Astrocyte (in vitro differentiated cells and primary cell): ENCODE data around the gene CTSF. TPM values are rescaled to one million over a fixed set of nuclear protein-coding genes. Genes with fewer than 3 reads are reported as not detected.

Source experiments
- DNase-seq: peaks from one replicate; pipeline ENCODE4 v3.0.0-alpha.2; 2010; ENCODE audit warnings: low read depth
- FAIRE-seq: peaks from 2 replicates; lab custom pipeline; 2011; peaks lifted over from hg19 to GRCh38; lab: Jason Lieb, UNC
- H2AFZ ChIP-seq: 2 replicates; pipeline ENCODE4 v1.6.0; 2012; ENCODE audit warnings: low read depth, low read length, inconsistent platforms
- H3K27ac ChIP-seq: 2 replicates; pipeline ENCODE4 v1.5.1; 2011; ENCODE audit warnings: low read depth, low read length, inconsistent platforms
- H3K27me3 ChIP-seq: 2 replicates; pipeline ENCODE4 v1.6.0; 2011; ENCODE audit warnings: low read length, inconsistent platforms; ENCODE audit not compliant: insufficient read depth
- H3K36me3 ChIP-seq: 2 replicates; pipeline ENCODE4 v1.5.1; 2011; ENCODE audit warnings: low read length, inconsistent platforms; ENCODE audit not compliant: insufficient read depth
- H3K4me1 ChIP-seq: 2 replicates; pipeline ENCODE4 v1.5.1; 2011; ENCODE audit warnings: low read length, inconsistent platforms; ENCODE audit not compliant: insufficient read depth
- H3K4me2 ChIP-seq: 2 replicates; pipeline ENCODE4 v1.6.0; 2012; ENCODE audit warnings: low read length, inconsistent platforms
- H3K4me3 ChIP-seq: 2 replicates; pipeline ENCODE4 v1.5.1; 2011; ENCODE audit warnings: low read depth, mild to moderate bottlenecking, low read length, inconsistent platforms; ENCODE audit not compliant: insufficient read depth
- H3K79me2 ChIP-seq: 2 replicates; pipeline ENCODE4 v1.6.0; 2012; ENCODE audit warnings: mild to moderate bottlenecking, low read length, inconsistent platforms; ENCODE audit not compliant: insufficient read depth
- H3K9ac ChIP-seq: 2 replicates; pipeline ENCODE4 v1.6.0; 2012; ENCODE audit warnings: mild to moderate bottlenecking, low read length, inconsistent platforms
- H3K9me3 ChIP-seq: 2 replicates; pipeline ENCODE4 v1.5.1; 2012; ENCODE audit warnings: low read depth, mild to moderate bottlenecking, low read length, inconsistent platforms; ENCODE audit not compliant: insufficient read depth
- H4K20me1 ChIP-seq: 2 replicates; pipeline ENCODE4 v1.6.0; 2012; ENCODE audit warnings: low read length, inconsistent platforms; ENCODE audit not compliant: insufficient read depth
- H3K27ac Mint-ChIP-seq: one replicate; pipeline ENCODE4 v1.8.0; 2021; ENCODE audit warnings: mild to moderate bottlenecking, mixed read lengths; ENCODE audit not compliant: unreplicated experiment
- H3K27me3 Mint-ChIP-seq: one replicate; pipeline ENCODE4 v1.8.0; 2021; ENCODE audit warnings: low read depth, mixed read lengths; ENCODE audit not compliant: unreplicated experiment
- H3K36me3 Mint-ChIP-seq: one replicate; pipeline ENCODE4 v1.8.0; 2021; ENCODE audit warnings: low read depth, mixed read lengths; ENCODE audit not compliant: unreplicated experiment
- H3K4me1 Mint-ChIP-seq: one replicate; pipeline ENCODE4 v1.8.0; 2021; ENCODE audit warnings: low read depth, mixed read lengths; ENCODE audit not compliant: unreplicated experiment
- H3K4me3 Mint-ChIP-seq: one replicate; pipeline ENCODE4 v1.8.0; 2021; ENCODE audit warnings: mild to moderate bottlenecking, moderate library complexity, mixed read lengths; ENCODE audit not compliant: unreplicated experiment
- H3K9me3 Mint-ChIP-seq: one replicate; pipeline ENCODE4 v1.8.0; 2021; ENCODE audit warnings: mild to moderate bottlenecking, mixed read lengths; ENCODE audit not compliant: unreplicated experiment
- EZH2 ChIP-seq: IDR thresholded peaks from 2 replicates; pipeline ENCODE4 v1.6.1; 2012; ENCODE audit warnings: mild to moderate bottlenecking, low read length, inconsistent platforms; ENCODE audit not compliant: insufficient read depth
- total RNA-seq: library from RNA; stranded (reverse); gene quantifications from 2 replicates; pipeline ENCODE4 v1.2.1, GENCODE V29; 2021
- TF ChIP-seq, protein P1 (sequence below): IDR thresholded peaks from 2 replicates; pipeline ENCODE4 v1.5.1; 2011; ENCODE audit warnings: low read depth, mild to moderate bottlenecking, inconsistent platforms, low read length, moderate library complexity; ENCODE audit not compliant: insufficient read depth

The CTSF gene
- total RNA-seq, 1 donor from 2014 or later: 1.5 TPM

DNA sequence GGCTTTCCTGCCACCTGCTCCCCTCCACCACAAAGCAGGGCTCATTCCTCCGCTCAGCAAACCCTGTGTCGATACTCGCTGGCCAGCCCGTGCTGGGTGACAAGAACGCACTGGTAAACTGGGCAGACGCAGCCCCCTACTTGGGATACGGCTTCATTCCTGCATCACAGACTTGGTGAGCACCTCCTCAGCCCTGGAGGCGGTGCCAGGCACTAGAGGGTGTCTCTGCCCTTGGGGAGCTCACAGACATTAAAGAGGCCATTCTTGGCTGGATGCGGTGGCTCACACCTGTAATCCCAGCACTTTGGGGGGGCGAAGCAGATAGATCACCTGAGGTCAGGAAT lies 28.6 kb downstream of the CTSF start:
- Histone ChIP-seq H3K27me3 (no peaks in the 10 kb centered on the region), H2AFZ (no peak overlapping the region), H3K9ac (no peak overlapping the region), H3K4me1 (peaks cover 22% of the 10 kb centered on the region), H3K9me3 (no peaks in the 10 kb centered on the region), H4K20me1 (peaks cover 7% of the 10 kb centered on the region), H3K27ac (no peak overlapping the region), H3K79me2 (no peaks in the 10 kb centered on the region), H3K4me3 (no peak overlapping the region), H3K36me3 (no peaks in the 10 kb centered on the region), H3K4me2 (no peak overlapping the region)
- Mint-ChIP-seq H3K27me3 (peaks cover 4% of the 10 kb centered on the region), H3K9me3 (no peaks in the 10 kb centered on the region), H3K27ac (no peak overlapping the region), H3K36me3 (peaks cover 26% of the 10 kb centered on the region), H3K4me1 (peaks cover 6% of the 10 kb centered on the region), H3K4me3 (no peak overlapping the region)
- no peak for DNase-seq
- TF ChIP-seq, protein P1, sequence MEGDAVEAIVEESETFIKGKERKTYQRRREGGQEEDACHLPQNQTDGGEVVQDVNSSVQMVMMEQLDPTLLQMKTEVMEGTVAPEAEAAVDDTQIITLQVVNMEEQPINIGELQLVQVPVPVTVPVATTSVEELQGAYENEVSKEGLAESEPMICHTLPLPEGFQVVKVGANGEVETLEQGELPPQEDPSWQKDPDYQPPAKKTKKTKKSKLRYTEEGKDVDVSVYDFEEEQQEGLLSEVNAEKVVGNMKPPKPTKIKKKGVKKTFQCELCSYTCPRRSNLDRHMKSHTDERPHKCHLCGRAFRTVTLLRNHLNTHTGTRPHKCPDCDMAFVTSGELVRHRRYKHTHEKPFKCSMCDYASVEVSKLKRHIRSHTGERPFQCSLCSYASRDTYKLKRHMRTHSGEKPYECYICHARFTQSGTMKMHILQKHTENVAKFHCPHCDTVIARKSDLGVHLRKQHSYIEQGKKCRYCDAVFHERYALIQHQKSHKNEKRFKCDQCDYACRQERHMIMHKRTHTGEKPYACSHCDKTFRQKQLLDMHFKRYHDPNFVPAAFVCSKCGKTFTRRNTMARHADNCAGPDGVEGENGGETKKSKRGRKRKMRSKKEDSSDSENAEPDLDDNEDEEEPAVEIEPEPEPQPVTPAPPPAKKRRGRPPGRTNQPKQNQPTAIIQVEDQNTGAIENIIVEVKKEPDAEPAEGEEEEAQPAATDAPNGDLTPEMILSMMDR: no peak
- TF ChIP-seq EZH2: no peak
- no peak for FAIRE-seq

DNA sequence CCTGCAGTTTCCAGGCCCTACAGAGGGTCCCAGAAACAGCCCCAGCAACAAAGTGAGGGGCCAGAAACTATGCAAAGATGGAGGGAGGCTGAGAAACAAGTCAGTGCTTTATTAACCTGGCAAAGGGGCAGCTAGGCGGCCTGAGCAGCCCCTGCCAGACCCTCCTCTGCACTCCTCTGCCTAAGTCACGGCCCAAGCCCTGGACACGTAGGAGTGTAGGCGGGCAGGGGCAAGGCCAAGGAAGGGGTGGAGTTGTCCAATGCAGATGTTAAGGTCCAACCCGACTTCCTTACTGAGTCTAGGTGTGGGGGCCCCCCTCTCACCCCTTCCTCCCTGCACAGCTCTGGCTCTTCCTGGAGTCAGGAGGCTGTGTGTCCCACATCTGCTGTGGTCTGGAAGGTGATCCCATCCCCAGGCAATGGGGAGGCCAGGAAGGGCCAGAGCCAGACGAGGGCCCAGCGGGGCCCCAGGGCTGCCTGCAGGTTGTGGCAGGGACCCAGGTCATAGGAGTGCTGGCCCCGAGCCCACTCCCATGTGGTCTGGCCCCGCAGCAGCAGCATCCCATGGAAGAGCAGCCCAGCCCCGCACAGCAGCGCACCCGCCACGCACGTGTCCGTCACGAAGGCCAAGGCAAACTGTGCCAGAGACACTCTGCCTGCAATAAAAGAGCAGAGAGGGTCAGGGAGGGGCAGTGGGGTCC lies 29.1 kb downstream of the CTSF start:
- Histone ChIP-seq H3K79me2 (no peaks in the 10 kb centered on the region), H3K4me2 (no peak overlapping the region), H4K20me1 (peaks cover 7% of the 10 kb centered on the region), H2AFZ (no peak overlapping the region), H3K4me3 (no peak overlapping the region), H3K4me1 (peaks cover 22% of the 10 kb centered on the region), H3K36me3 (no peaks in the 10 kb centered on the region), H3K27ac (no peak overlapping the region), H3K9ac (no peak overlapping the region), H3K27me3 (no peaks in the 10 kb centered on the region), H3K9me3 (no peaks in the 10 kb centered on the region)
- no peak for FAIRE-seq
- peaks cover 6% of the 10 kb centered on the region for H3K4me1 Mint-ChIP-seq
- TF ChIP-seq, protein P1: no peak
- no peak for TF ChIP-seq EZH2
- H3K27ac Mint-ChIP-seq: no peak overlapping the region
- H3K36me3 Mint-ChIP-seq: peaks cover 26% of the 10 kb centered on the region
- H3K27me3 Mint-ChIP-seq: peaks cover 4% of the 10 kb centered on the region
- no peak overlapping the region for H3K4me3 Mint-ChIP-seq
- H3K9me3 Mint-ChIP-seq: no peaks in the 10 kb centered on the region
- DNase-seq: no peak

DNA sequence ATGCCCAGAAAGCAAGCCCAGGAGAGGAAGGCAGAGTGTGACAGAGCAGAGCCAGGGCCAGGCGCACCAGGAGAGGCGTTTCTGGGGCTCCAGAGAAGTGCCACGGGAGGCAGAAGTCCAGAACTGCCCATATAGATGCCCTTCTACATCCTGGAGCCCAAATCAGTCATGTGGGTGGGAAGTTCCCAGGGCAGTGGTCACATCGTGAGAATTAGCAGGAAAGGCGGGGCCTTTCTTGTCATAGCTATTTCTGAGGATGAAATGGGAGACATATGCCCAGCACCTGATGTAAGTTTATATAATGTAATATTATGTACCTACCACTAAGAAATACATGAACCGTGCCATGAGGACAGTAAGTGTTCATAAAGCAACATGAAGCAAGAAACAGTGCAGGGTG lies 35.6 kb downstream of the CTSF start:
- H3K4me1 ChIP-seq: no peaks in the 10 kb centered on the region
- H3K4me2 ChIP-seq: no peak overlapping the region
- FAIRE-seq (no peak), DNase-seq (no peak)
- H3K79me2 ChIP-seq: no peaks in the 10 kb centered on the region
- no peak overlapping the region for H3K27ac Mint-ChIP-seq
- no peaks in the 10 kb centered on the region for H3K9me3 ChIP-seq
- H3K27me3 Mint-ChIP-seq: no peaks in the 10 kb centered on the region
- no peaks in the 10 kb centered on the region for H3K27me3 ChIP-seq
- no peak overlapping the region for H3K4me3 Mint-ChIP-seq
- no peak overlapping the region for H3K9ac ChIP-seq
- TF ChIP-seq, protein P1: no peak
- no peak for TF ChIP-seq EZH2
- H3K4me1 Mint-ChIP-seq: no peaks in the 10 kb centered on the region
- peaks cover 24% of the 10 kb centered on the region for H3K36me3 Mint-ChIP-seq
- H3K27ac ChIP-seq: no peak overlapping the region
- H3K4me3 ChIP-seq: no peak overlapping the region
- H3K36me3 ChIP-seq: no peaks in the 10 kb centered on the region
- no peaks in the 10 kb centered on the region for H4K20me1 ChIP-seq
- no peaks in the 10 kb centered on the region for H3K9me3 Mint-ChIP-seq
- no peak overlapping the region for H2AFZ ChIP-seq
